Measurements from ENCODE around the gene VWA1. TPM values are rescaled to one million over a fixed set of nuclear protein-coding genes. Genes with fewer than 3 reads are reported as not detected.
"Not testable (repeated sequence)": the region's sequence is repeated elsewhere in the genome, so short reads cannot be mapped to it uniquely, and the experiment has no call there.

The VWA1 gene
- total RNA-seq, 1 donor from 2014 or later = 8.9 TPM

DNA sequence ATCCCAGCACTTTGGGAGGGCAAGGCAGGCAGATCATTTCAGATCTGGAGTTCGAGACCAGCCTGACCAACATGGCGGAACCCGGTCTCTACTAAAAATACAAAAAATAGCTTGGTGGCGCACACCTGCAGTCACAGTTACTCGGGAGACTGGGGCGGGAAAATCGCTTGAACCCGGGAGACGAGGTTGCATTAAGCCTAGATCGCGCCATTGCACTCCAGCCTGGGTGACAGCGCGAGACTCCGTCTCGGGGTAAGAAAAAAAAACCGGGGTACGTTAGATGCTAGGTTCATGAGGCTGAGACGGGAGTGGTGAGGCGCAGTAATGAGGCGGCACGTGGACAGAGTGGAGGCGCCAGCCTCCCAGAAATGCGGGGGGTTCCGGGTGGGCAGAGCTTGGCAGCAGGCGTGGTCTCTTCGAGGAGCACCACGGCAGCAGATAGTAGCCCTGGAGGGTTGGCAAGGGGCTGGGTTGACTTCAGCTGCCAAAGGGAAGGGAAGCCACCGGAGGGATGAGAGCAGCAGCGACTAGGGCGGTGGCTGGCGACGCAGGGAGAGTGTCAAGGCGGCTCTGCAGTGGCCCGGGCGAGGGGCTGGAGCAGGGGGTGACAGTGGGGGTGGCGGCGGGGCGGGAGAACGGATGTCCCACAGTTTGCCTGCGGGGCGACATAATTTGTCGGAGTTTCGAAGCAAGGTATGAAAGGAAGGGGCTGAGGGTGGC is 29.2 kb upstream of the VWA1 start:
- Mint-ChIP-seq H3K27me3 (ENCODE audit: low read depth) (no peaks in the 10 kb centered on the region), H3K9me3 (no peaks in the 10 kb centered on the region), H3K4me1 (peaks cover 32% of the 10 kb centered on the region), H3K36me3 (ENCODE audit: low read depth) (peaks cover 12% of the 10 kb centered on the region), H3K27ac (ENCODE audit: unreplicated experiment) (no peak overlapping the region), H3K4me3 (peak overlapping the region; percentile 96)
- no peak for DNase-seq (ENCODE audit: low read depth, low spot score)
- TF ChIP-seq, protein P1, sequence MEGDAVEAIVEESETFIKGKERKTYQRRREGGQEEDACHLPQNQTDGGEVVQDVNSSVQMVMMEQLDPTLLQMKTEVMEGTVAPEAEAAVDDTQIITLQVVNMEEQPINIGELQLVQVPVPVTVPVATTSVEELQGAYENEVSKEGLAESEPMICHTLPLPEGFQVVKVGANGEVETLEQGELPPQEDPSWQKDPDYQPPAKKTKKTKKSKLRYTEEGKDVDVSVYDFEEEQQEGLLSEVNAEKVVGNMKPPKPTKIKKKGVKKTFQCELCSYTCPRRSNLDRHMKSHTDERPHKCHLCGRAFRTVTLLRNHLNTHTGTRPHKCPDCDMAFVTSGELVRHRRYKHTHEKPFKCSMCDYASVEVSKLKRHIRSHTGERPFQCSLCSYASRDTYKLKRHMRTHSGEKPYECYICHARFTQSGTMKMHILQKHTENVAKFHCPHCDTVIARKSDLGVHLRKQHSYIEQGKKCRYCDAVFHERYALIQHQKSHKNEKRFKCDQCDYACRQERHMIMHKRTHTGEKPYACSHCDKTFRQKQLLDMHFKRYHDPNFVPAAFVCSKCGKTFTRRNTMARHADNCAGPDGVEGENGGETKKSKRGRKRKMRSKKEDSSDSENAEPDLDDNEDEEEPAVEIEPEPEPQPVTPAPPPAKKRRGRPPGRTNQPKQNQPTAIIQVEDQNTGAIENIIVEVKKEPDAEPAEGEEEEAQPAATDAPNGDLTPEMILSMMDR (conservative IDR thresholded peaks at IDR 0.05) = no peak

DNA sequence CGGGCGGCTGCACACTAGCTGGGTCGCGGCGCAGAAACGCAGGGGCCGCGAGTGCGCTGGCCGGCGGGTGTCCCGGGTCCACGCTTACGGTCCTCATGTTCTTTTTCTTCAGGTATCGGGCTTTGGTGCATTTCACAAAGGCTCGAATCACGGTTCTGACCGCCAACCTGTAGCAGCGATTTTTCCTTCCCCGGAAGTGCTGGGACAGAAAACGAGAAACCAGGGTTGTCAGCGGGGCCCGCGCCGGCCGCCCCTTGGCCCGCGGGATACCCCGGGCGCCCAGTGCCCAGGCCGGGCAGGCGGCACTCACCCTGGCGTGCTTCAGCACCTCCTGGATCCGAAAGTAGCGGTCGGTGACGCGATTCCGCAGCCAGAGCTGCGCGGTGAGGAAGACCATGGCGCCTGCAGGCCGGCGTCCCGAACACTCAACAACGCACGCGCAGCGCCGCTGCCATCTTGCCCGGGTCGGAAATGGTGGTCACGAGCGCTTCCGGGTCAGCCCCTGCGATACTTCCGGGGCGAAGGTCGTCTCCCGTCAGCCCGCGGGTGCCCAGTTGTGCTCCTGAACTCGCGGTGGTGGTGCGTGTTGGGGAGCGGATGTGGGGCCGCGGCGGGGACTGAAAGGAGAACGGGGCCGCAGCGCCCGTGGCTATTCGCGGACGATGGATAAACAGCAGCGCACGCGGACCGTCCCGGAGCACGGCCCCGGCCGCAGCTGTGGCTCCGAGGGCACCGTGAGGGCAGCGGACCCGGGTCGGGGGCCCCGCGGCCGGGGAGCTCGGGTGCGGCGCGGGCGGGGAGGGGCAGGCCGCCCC is 28.5 kb upstream of the VWA1 start, which contains the start of gene MRPL20:
TSS of gene MRPL20 (minus strand) at position 473 of the 815 bp plus-strand sequence. CDS start at position 397, 76 bp downstream.
- H3K27me3 Mint-ChIP-seq (ENCODE audit: low read depth) = no peaks in the 10 kb centered on the region
- DNase-seq (ENCODE audit: low read depth, low spot score) = peak; percentile 89
- H3K27ac Mint-ChIP-seq (ENCODE audit: unreplicated experiment) = peak within 1 kb of the TSS; percentile 84
- H3K9me3 Mint-ChIP-seq = peaks cover 3% of the 10 kb centered on the region
- TF ChIP-seq, protein P1 (conservative IDR thresholded peaks at IDR 0.05) = no peak
- H3K4me3 Mint-ChIP-seq = peak within 1 kb of the TSS; percentile 96
- H3K4me1 Mint-ChIP-seq = peaks cover 29% of the 10 kb centered on the region
- peaks cover 12% of the 10 kb centered on the region for H3K36me3 Mint-ChIP-seq (ENCODE audit: low read depth)

DNA sequence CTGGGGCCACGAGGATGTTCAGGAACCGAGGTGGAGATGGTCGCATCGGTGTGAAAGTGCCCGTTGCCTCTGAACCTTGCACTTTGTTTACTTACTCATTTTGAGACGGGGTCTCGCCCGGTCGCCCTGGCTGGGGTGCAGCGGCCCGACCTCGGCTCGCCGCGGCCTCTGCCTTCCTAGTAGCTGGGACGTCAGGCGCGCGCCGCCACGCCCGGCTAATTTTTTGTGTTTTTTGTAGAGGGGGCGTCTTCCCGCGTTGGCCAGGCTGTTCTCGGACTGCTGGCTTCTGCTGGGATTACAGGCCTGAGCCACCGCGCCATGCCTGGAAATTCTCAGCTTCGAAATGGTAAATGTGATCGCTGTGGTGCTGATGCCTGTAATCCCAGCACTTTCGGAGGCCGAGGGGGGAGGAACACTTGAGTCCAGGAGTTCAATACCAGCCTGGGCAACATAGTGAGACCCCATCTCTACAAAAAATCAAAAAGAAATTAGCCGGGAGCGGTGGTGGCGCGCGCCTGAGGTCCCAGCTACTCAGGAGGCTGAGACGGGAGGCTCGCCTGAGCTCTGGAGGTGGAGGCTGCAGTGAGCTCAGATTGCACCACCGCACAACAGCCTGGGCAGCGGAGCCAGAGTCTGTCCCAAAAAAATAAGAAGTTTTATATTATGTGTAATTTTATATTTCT is 27.7 kb upstream of the VWA1 start:
- Mint-ChIP-seq H3K9me3 (peaks cover 3% of the 10 kb centered on the region), H3K4me3 (peak overlapping the region; percentile 96), H3K4me1 (peaks cover 26% of the 10 kb centered on the region), H3K27me3 (ENCODE audit: low read depth) (no peaks in the 10 kb centered on the region), H3K27ac (ENCODE audit: unreplicated experiment) (no peak overlapping the region), H3K36me3 (ENCODE audit: low read depth) (peaks cover 7% of the 10 kb centered on the region)
- DNase-seq (ENCODE audit: low read depth, low spot score) = no peak
- TF ChIP-seq, protein P1 (conservative IDR thresholded peaks at IDR 0.05) = peak; percentile 33

DNA sequence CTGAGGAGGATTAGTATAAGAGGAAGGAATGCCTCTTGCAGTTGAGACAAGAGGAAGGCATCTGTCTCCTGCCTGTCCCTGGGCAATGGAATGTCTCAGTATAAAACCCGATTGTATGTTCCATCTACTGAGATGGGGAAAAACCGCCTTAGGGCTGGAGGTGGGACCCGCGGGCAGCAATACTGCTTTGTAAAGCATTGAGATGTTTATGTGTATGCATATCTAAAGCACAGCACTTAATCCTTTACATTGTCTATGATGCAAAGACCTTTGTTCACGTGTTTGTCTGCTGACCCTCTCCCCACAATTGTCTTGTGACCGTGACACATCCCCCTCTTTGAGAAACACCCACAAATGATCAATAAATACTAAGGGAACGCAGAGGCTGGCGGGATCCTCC is 25.3 kb upstream of the VWA1 start:
- H3K27me3 Mint-ChIP-seq (ENCODE audit: low read depth); H3K9me3 Mint-ChIP-seq; H3K27ac Mint-ChIP-seq (ENCODE audit: unreplicated experiment); H3K36me3 Mint-ChIP-seq (ENCODE audit: low read depth); DNase-seq (ENCODE audit: low read depth, low spot score): not testable (repeated sequence)
- H3K4me3 Mint-ChIP-seq = peak overlapping the region; percentile 86
- H3K4me1 Mint-ChIP-seq = peaks cover 21% of the 10 kb centered on the region

DNA sequence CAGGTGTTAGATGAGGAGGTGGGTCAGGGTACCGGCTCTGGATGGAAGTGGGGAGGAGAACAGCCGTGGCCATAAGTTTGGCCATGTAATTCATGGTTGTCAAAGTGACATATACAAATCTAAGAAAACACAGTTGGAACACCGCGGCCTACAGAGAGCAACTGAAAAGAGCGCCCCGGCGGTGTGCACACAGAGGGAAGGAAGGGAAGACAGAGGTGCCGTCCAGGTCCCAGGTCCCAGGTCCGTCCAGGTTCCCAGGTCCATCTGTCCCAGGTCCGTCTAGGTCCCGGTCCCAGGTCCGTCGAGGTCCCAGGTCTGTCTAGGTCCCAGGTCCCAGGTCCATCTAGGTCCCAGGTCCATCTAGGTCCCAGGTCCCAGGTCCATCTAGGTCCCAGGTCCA is 23.9 kb upstream of the VWA1 start:
- Mint-ChIP-seq H3K4me1 (peaks cover 12% of the 10 kb centered on the region), H3K9me3 (peaks cover 3% of the 10 kb centered on the region), H3K27ac (ENCODE audit: unreplicated experiment) (peak overlapping the region; percentile 57), H3K27me3 (ENCODE audit: low read depth) (no peaks in the 10 kb centered on the region), H3K36me3 (ENCODE audit: low read depth) (peaks cover 3% of the 10 kb centered on the region), H3K4me3 (peak overlapping the region; percentile 60)
- DNase-seq (ENCODE audit: low read depth, low spot score) = no peak
- TF ChIP-seq, protein P1 (conservative IDR thresholded peaks at IDR 0.05) = no peak

DNA sequence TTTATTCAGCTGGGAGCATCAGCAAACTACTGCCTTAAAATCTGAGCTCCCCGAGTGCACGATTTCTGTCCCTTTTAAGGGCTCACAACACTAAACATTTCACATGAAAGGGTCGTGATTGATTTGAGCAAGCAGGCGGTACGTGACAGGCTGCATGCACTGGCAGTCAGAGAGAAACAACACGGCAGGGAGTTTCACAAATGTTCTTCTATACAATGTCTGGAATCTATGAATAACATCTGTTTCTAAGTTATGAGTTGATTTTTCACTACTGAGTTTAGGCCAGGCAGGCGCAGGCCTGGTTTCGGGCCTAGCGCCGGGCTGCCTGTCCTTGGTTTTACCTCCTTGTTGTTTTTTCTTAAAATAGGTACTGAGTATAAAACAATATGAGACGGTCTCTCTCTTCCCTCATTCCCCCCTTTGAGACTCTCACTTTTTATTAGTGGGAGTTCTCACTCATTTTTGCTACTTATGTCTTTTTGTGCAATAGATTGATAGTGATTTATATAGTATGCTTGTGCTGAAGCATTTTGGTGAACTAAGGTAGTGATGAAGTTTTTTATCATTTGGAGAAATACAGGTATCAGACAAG is 23.1 kb upstream of the VWA1 start:
- not testable (repeated sequence) for H3K27ac Mint-ChIP-seq (ENCODE audit: unreplicated experiment); H3K36me3 Mint-ChIP-seq (ENCODE audit: low read depth); DNase-seq (ENCODE audit: low read depth, low spot score); H3K27me3 Mint-ChIP-seq (ENCODE audit: low read depth); H3K9me3 Mint-ChIP-seq
- H3K4me1 Mint-ChIP-seq = peaks cover 12% of the 10 kb centered on the region
- H3K4me3 Mint-ChIP-seq = peak overlapping the region; percentile 17

All from neural crest cell (in vitro differentiated cells).